Erythroblast (primary cell): ENCODE data around the gene AKT2.

Source experiments
- GATA1 ChIP-seq: IDR thresholded peaks from 2 replicates; pipeline ENCODE4 v1.6.1; 2011; ENCODE audit warnings: low read depth, mild to moderate bottlenecking, control low read depth, low read length, moderate library complexity
- POLR2A ChIP-seq: IDR thresholded peaks from 2 replicates; pipeline ENCODE4 v1.6.1; 2011; ENCODE audit warnings: mild to moderate bottlenecking, low read length

DNA sequence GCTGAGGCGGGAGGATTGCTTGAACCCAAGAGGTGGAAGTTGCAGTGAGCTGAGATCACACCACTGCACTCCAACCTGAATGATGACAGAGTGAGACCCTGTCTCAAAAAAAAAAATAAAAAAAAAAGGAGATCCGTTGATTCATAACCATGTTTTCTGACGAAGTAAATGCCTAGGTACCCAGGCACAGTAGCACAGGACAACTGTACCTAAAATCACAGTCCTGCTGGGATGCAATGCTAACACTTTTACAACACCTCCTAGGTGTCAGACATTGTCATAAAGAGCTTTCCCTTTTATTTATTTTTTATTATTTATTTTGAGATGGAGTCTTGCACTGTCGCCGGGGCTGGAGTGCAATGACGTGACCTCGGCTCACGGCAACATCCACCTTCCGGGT is 64.5 kb downstream of the AKT2 start:
- TF ChIP-seq POLR2A (no peak), GATA1 (no peak)
